ENCODE data around the gene GPR156. TPM values are rescaled to one million over a fixed set of nuclear protein-coding genes. Genes with fewer than 3 reads are reported as not detected.
"Not testable (repeated sequence)": the region's sequence is repeated elsewhere in the genome, so short reads cannot be mapped to it uniquely, and the experiment has no call there.

GPR156 gene
- total and polyA plus RNA-seq, 10 of the 15 experiments (the other 5 are each of a cell fraction or from before 2014, with no cell fraction given): 0.08 to 0.15 (median 0.11) TPM; not detected in 6

DNA sequence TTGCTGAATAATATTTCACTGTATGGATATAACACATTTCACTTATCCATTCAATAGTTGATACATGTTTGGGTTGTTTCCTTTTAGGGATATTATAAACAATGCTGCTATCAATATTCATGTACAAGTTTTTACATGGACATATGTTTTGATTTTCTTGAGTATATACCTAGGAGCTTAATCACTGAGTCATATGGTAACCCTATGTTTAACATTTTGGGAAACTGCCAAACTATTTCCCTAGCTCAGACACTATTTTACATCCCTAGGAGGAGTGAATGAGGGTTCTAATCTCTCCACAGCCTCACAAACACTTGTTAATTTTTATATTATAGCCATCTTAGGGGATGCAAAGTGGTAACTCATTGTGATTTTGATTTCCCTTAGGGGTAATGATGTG lies 66.0 kb downstream of the GPR156 start:
- H3K4me1 ChIP-seq (ENCODE audit: control insufficient read depth, insufficient read depth, low read length): no peaks in the 10 kb centered on the region
- ChIA-PET SMC1A (ENCODE audit: uncharacterized antibody, unreplicated experiment) (interaction anchor here (0.6 to 1.3 kb wide), 2 partner anchors 198 to 715 kb away, joined by 3 read pairs; no protein-coding TSS in a partner anchor), RAD21 (ENCODE audit: unreplicated experiment) (no interaction called here), CTCF (no interaction called here), POLR2A (interaction anchor here (0.5 kb wide), 1 partner anchor 550 kb away, joined by 3 read pairs; no protein-coding TSS in a partner anchor)
- TF ChIP-seq SREBF1 (IDR thresholded peaks at IDR 0.05; ENCODE audit: low read length): no peak
- no peak for TF ChIP-seq EGR1 (IDR thresholded peaks at IDR 0.05; ENCODE audit: borderline replicate concordance in 1 of 2, low read depth in 2 of 2, low read length in 2 of 2)
- TF ChIP-seq, protein P1, sequence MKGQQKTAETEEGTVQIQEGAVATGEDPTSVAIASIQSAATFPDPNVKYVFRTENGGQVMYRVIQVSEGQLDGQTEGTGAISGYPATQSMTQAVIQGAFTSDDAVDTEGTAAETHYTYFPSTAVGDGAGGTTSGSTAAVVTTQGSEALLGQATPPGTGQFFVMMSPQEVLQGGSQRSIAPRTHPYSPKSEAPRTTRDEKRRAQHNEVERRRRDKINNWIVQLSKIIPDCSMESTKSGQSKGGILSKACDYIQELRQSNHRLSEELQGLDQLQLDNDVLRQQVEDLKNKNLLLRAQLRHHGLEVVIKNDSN (IDR thresholded peaks at IDR 0.05; ENCODE audit: borderline replicate concordance, extremely low read length, insufficient read depth, low read depth, low read length): no peak
- TF ChIP-seq LARP7 (IDR thresholded peaks at IDR 0.05): no peak
- TF ChIP-seq CBX5 (IDR thresholded peaks at IDR 0.05; ENCODE audit: low read depth): no peak
- TF ChIP-seq, protein P2, sequence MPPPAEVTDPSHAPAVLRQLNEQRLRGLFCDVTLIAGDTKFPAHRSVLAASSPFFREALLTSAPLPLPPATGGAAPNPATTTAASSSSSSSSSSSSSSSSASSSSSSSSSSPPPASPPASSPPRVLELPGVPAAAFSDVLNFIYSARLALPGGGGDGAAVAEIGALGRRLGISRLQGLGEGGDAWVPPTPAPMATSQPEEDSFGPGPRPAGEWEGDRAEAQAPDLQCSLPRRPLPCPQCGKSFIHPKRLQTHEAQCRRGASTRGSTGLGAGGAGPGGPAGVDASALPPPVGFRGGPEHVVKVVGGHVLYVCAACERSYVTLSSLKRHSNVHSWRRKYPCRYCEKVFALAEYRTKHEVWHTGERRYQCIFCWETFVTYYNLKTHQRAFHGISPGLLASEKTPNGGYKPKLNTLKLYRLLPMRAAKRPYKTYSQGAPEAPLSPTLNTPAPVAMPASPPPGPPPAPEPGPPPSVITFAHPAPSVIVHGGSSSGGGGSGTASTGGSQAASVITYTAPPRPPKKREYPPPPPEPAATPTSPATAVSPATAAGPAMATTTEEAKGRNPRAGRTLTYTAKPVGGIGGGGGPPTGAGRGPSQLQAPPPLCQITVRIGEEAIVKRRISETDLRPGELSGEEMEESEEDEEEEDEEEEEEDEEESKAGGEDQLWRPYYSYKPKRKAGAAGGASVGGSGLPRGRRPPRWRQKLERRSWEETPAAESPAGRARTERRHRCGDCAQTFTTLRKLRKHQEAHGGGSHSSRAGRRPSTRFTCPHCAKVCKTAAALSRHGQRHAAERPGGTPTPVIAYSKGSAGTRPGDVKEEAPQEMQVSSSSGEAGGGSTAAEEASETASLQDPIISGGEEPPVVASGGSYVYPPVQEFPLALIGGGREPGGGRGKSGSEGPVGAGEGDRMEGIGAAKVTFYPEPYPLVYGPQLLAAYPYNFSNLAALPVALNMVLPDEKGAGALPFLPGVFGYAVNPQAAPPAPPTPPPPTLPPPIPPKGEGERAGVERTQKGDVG (CRISPR knock-in tag; IDR thresholded peaks at IDR 0.05): no peak
- TF ChIP-seq, protein P3, sequence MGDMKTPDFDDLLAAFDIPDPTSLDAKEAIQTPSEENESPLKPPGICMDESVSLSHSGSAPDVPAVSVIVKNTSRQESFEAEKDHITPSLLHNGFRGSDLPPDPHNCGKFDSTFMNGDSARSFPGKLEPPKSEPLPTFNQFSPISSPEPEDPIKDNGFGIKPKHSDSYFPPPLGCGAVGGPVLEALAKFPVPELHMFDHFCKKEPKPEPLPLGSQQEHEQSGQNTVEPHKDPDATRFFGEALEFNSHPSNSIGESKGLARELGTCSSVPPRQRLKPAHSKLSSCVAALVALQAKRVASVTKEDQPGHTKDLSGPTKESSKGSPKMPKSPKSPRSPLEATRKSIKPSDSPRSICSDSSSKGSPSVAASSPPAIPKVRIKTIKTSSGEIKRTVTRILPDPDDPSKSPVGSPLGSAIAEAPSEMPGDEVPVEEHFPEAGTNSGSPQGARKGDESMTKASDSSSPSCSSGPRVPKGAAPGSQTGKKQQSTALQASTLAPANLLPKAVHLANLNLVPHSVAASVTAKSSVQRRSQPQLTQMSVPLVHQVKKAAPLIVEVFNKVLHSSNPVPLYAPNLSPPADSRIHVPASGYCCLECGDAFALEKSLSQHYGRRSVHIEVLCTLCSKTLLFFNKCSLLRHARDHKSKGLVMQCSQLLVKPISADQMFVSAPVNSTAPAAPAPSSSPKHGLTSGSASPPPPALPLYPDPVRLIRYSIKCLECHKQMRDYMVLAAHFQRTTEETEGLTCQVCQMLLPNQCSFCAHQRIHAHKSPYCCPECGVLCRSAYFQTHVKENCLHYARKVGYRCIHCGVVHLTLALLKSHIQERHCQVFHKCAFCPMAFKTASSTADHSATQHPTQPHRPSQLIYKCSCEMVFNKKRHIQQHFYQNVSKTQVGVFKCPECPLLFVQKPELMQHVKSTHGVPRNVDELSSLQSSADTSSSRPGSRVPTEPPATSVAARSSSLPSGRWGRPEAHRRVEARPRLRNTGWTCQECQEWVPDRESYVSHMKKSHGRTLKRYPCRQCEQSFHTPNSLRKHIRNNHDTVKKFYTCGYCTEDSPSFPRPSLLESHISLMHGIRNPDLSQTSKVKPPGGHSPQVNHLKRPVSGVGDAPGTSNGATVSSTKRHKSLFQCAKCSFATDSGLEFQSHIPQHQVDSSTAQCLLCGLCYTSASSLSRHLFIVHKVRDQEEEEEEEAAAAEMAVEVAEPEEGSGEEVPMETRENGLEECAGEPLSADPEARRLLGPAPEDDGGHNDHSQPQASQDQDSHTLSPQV (IDR thresholded peaks at IDR 0.05): no peak
- no peak for TF ChIP-seq JUNB (IDR thresholded peaks at IDR 0.05)
- H3K36me3 ChIP-seq (ENCODE audit: control insufficient read depth in 2 of 2, insufficient read depth in 2 of 2, low read length in 1 of 2): no peaks in the 10 kb centered on the region
- H4K20me1 ChIP-seq (ENCODE audit: control insufficient read depth, insufficient read depth): no peaks in the 10 kb centered on the region
- DNase-seq (ENCODE audit: low read depth, low spot score) (no peak), ATAC-seq (no peak), FAIRE-seq (no peak)
- no peaks in the 10 kb centered on the region for H3K27me3 ChIP-seq (replicated peaks in 1 of 2; ENCODE audit: control insufficient read depth in 2 of 2, insufficient read depth in 2 of 2, low read length in 1 of 2)
- intact Hi-C loops (cut with micrococcal nuclease; ENCODE audit: unreplicated experiment): no loop called here
- in situ Hi-C loops (cut with MboI): no loop called here
- no peak overlapping the region for H2AFZ ChIP-seq (ENCODE audit: control insufficient read depth, low read depth, low read length)
- H3K4me3 ChIP-seq: no peak overlapping the region
- H3K9ac ChIP-seq (ENCODE audit: control insufficient read depth, insufficient read depth, low read length): no peak overlapping the region
- no peak overlapping the region for H3K4me2 ChIP-seq (ENCODE audit: control insufficient read depth, insufficient read depth)
- BruUV-seq (replicated peaks): no TSS peak
- H3K79me2 ChIP-seq (ENCODE audit: control insufficient read depth, insufficient read depth, low read length): no peaks in the 10 kb centered on the region
- no peaks in the 10 kb centered on the region for H3K9me3 ChIP-seq (replicated peaks; ENCODE audit: control insufficient read depth, insufficient read depth, low read length)
- no peak overlapping the region for H3K27ac ChIP-seq (ENCODE audit: control insufficient read depth, insufficient read depth)

DNA sequence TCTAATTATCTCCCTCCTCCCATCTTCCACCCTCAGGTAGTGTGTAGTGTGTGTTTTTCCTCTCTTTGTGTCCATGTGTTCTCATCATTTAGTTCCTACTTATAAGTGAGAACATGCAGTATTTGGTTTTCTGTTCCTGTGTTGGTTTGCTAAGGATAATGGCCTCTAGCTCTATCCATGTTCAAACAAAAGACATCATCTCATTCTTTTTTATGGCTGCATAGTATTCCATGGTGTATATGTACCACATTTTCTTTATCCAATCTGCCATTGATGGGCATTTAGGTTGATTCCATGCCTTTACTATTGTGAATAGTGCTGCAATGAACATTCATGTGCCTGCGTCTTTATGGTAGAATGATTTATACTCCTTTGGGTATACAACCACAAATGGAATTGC lies 68.4 kb downstream of the GPR156 start:
- H3K9ac ChIP-seq (ENCODE audit: control insufficient read depth, insufficient read depth, low read length); H3K4me3 ChIP-seq; in situ Hi-C loops (cut with MboI); H3K79me2 ChIP-seq (ENCODE audit: control insufficient read depth, insufficient read depth, low read length); H3K4me2 ChIP-seq (ENCODE audit: control insufficient read depth, insufficient read depth); H3K36me3 ChIP-seq (ENCODE audit: control insufficient read depth in 2 of 2, insufficient read depth in 2 of 2, low read length in 1 of 2); H3K4me1 ChIP-seq (ENCODE audit: control insufficient read depth, insufficient read depth, low read length); H3K27me3 ChIP-seq (replicated peaks in 1 of 2; ENCODE audit: control insufficient read depth in 2 of 2, insufficient read depth in 2 of 2, low read length in 1 of 2); CTCF ChIA-PET; H3K27ac ChIP-seq (ENCODE audit: control insufficient read depth, insufficient read depth); SMC1A ChIA-PET (ENCODE audit: uncharacterized antibody, unreplicated experiment); H3K9me3 ChIP-seq (replicated peaks; ENCODE audit: control insufficient read depth, insufficient read depth, low read length); RAD21 ChIA-PET (ENCODE audit: unreplicated experiment); ATAC-seq; H2AFZ ChIP-seq (ENCODE audit: control insufficient read depth, low read depth, low read length); BruUV-seq (replicated peaks); POLR2A ChIA-PET; H4K20me1 ChIP-seq (ENCODE audit: control insufficient read depth, insufficient read depth); intact Hi-C loops (cut with micrococcal nuclease; ENCODE audit: unreplicated experiment); DNase-seq (ENCODE audit: low read depth, low spot score); FAIRE-seq: not testable (repeated sequence)
- WGBS (ENCODE audit: insufficient coverage, insufficient replicate concordance, low lambda C conversion rate, missing lambda C conversion rate): 91% methylated on average over 1 of the region's 1 CpG

Measured in GM12878 (cell line).